SU-DHL-6 (cell line): ENCODE data around the gene STX7.

Source experiments
- CTCF ChIP-seq: fragments of 200-600 bp; sonication (generic); IDR thresholded peaks from one replicate; pipeline ENCODE4 v1.5.1; 2017; ENCODE audit warnings: antibody characterized with exemption, mild to moderate bottlenecking, low read length, moderate library complexity; ENCODE audit not compliant: insufficient read depth, poor library complexity, severe bottlenecking
- EZH2phosphoT487 ChIP-seq: fragments of 200-600 bp; sonication (generic), shearing (Covaris generic); conservative IDR thresholded peaks from 2 replicates; pipeline ENCODE4 v1.6.1; 2018; ENCODE audit warnings: mild to moderate bottlenecking, antibody characterized with exemption, low read length, moderate library complexity, mixed read lengths

GRCh38 chr6:132400555-132400882 lies 112.4 kb downstream of the STX7 start:
- TF ChIP-seq CTCF (no peak), EZH2phosphoT487 (no peak)
